Activated T-cell treated with anti-CD3 and anti-CD28 coated beads, Interleukin-2, amount 50 U/mL, for 24 hours (primary cell): ENCODE results near the gene CHRM4.
A peak's percentile ranks its signal among the peaks of the same experiment; 100 is the strongest.

Source experiments
- DNase-seq: peaks from one replicate; pipeline ENCODE4 v3.0.0-alpha.2; 2020
- H3K27ac Mint-ChIP-seq: 2 replicates; pipeline ENCODE4 v1.8.0; 2020; ENCODE audit warnings: mild to moderate bottlenecking, mixed read lengths
- H3K27me3 Mint-ChIP-seq: 2 replicates; pipeline ENCODE4 v1.8.0; 2020; ENCODE audit warnings: mixed read lengths
- H3K36me3 Mint-ChIP-seq: 2 replicates; pipeline ENCODE4 v1.8.0; 2020; ENCODE audit warnings: low read depth, mixed read lengths
- H3K4me1 Mint-ChIP-seq: 2 replicates; pipeline ENCODE4 v1.8.0; 2020; ENCODE audit warnings: low read depth, mixed read lengths
- H3K4me3 Mint-ChIP-seq: 2 replicates; pipeline ENCODE4 v1.8.0; 2020; ENCODE audit warnings: mild to moderate bottlenecking, moderate library complexity, mixed read lengths
- H3K9me3 Mint-ChIP-seq: 2 replicates; pipeline ENCODE4 v1.8.0; 2020; ENCODE audit warnings: mixed read lengths

Gene CHRM4

GRCh38 chr11:46346886-46347636, 44.5 kb downstream of the CHRM4 start, which contains the start of gene DGKZ:
DGKZ (plus strand) TSS chr11:46347463; CDS start chr11:46347660, 197 bp downstream.
- Mint-ChIP-seq H3K27ac (peak within 1 kb of the TSS; percentile 92), H3K4me3 (peak within 1 kb of the TSS; percentile 84), H3K36me3 (peaks cover 40% of the 10 kb centered on the region), H3K9me3 (no peaks in the 10 kb centered on the region), H3K27me3 (no peaks in the 10 kb centered on the region), H3K4me1 (peaks cover 80% of the 10 kb centered on the region)
- peak; percentile 96 for DNase-seq

DNA sequence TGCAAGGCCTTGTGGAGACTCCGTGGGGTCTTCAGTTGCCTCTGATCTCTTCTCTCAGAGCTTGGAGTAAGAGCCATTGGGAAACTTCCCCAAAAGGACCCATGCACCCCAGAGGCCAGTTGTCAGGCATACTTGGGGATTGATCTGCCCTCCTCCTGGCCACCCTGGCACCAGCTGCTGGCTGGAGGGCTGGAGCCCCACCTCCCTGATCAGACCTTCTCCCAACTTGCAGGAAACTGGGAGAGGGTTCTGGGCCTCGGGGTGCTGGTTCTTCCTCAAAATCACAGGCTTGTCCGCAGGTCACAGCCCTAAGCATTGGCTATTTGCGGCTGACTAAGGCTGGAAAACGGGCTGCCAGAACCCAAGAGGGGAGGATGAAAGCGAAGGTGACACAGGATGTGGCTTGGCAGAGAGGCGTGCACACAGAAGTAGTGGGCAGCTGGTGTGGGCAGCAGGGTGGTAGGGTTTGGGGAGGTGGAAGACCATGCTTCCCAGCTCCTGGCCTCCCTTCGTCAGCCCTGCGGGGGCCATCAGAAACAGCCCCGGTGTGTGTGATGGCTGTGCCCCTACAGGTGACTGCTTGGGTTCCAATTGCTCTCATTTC, 45.6 kb downstream of the CHRM4 start:
- peak overlapping the region; percentile 85 for H3K27ac Mint-ChIP-seq
- peaks cover 80% of the 10 kb centered on the region for H3K4me1 Mint-ChIP-seq
- no peaks in the 10 kb centered on the region for H3K27me3 Mint-ChIP-seq
- peaks cover 29% of the 10 kb centered on the region for H3K36me3 Mint-ChIP-seq
- peak; percentile 58 for DNase-seq
- no peaks in the 10 kb centered on the region for H3K9me3 Mint-ChIP-seq
- H3K4me3 Mint-ChIP-seq, result peak overlapping the region; percentile 69

- peaks cover 73% of the 10 kb centered on the region for H3K4me1 Mint-ChIP-seq
These were observed 46.4 kb downstream of the CHRM4 start for GRCh38 chr11:46345131-46345597.

DNA sequence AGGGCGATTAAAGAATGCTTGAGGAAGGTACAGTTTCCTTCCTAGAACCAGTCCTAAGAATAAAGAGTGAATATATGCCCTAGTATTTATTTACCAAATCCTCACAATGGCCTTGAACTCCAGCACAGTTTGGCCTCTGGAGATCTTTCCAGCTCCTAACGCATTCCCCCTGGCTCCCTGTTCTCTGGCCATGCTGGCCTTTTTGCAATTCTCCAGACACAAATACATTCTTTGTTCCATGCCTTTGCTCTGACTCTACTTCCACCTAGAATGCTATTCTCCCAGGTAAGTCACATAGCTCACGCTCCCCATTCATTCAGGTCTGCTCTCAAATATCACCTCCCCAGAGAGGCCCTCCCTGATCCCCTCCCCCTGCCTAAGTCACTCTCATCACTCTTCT, 48.1 kb downstream of the CHRM4 start:
- Mint-ChIP-seq H3K27ac (no peak overlapping the region), H3K4me3 (no peak overlapping the region), H3K27me3 (no peaks in the 10 kb centered on the region), H3K4me1 (peaks cover 72% of the 10 kb centered on the region), H3K36me3 (peaks cover 7% of the 10 kb centered on the region), H3K9me3 (no peaks in the 10 kb centered on the region)
- no peak for DNase-seq

More at GRCh38 chr11:46345131-46345597, 46.4 kb downstream of the CHRM4 start:
- Mint-ChIP-seq H3K4me3 (peak overlapping the region; percentile 69), H3K9me3 (no peaks in the 10 kb centered on the region), H3K36me3 (peaks cover 22% of the 10 kb centered on the region), H3K27ac (peak overlapping the region; percentile 78), H3K27me3 (no peaks in the 10 kb centered on the region)
- DNase-seq, result peak; percentile 47

DNA sequence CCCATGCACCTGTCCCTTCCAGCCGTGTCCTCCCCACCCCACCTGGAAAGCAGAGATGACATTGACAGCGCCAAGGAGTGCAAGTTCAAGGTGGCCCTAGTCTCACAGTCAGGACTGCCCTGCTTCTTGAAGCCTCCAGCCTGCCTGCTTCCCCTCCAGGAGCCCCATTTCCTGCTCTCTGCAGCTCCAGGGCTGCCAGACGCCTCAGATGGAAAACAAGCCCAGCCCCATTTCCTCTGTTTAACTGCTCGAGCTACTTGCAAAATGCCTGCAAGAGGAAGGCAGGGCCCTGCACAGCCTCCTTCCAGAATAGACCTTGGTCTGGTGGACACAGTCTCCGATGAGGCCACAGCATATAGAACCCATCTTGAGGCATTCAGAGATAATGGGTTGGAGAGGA, 49.3 kb downstream of the CHRM4 start:
- Mint-ChIP-seq H3K27ac (peak overlapping the region; percentile 41), H3K4me1 (peaks cover 81% of the 10 kb centered on the region), H3K36me3 (no peaks in the 10 kb centered on the region), H3K4me3 (no peak overlapping the region), H3K27me3 (no peaks in the 10 kb centered on the region), H3K9me3 (no peaks in the 10 kb centered on the region)
- no peak for DNase-seq

DNA sequence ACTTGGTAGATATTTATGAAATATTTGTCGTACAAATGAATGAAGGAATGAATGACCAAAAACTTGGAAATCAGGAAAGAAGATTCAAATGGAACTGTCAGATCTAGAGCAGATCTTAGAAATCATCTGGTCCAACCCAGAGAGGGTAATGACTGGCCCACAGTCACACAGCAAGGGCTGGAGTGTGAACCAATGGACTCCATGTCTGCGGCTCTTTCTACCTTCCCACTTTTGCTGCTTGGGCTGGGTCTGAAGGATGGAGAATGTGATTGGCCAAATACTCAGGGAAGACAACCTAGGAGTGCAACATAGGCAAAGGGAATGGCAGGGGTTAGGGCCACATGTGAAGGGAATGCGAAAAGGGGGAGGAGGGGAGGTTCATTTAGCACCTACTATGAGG, 50.1 kb downstream of the CHRM4 start:
- DNase-seq, result no peak
- Mint-ChIP-seq H3K36me3 (no peaks in the 10 kb centered on the region), H3K27me3 (no peaks in the 10 kb centered on the region), H3K9me3 (no peaks in the 10 kb centered on the region), H3K4me1 (peaks cover 81% of the 10 kb centered on the region), H3K27ac (no peak overlapping the region), H3K4me3 (no peak overlapping the region)

GRCh38 chr11:46339816-46340215, 51.8 kb downstream of the CHRM4 start:
- Mint-ChIP-seq H3K27me3 (no peaks in the 10 kb centered on the region), H3K4me1 (peaks cover 75% of the 10 kb centered on the region), H3K36me3 (no peaks in the 10 kb centered on the region), H3K27ac (no peak overlapping the region), H3K4me3 (no peak overlapping the region), H3K9me3 (no peaks in the 10 kb centered on the region)
- DNase-seq, result no peak

DNA sequence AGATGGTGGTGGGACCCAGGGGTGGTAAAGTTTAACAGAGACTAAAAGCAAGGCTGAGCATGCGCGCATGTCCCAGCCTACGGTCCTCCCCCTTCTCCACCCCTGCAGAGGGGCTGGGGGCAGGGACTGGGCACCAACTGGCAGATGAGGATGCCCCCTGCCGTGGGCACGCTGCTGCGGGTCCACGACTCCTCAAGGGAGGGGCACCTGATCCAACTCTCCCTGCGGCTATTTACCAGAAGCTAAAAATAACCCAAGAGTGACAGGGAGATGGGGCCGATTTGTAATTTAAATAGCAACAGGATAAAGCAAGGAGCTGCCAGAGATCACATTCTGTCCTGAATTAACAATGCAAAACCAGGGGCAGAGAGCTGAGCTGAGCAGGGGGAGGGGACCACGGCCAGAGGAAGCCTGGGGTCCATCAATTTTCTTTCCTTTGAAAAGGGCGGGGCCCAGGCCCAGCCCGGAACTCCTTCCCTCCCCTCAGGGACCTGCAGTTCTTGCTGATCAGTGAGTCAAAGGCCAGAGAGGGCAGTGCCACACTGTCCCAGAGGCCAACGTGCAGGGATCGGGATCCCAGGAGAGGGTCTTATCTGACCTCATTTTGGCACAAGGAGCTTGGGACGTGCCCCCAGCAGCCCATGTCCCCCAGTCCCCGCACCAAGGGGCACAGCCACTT, 52.4 kb downstream of the CHRM4 start:
- peaks cover 78% of the 10 kb centered on the region for H3K4me1 Mint-ChIP-seq
- no peak overlapping the region for H3K4me3 Mint-ChIP-seq
- no peak for DNase-seq
- H3K27me3 Mint-ChIP-seq, result no peaks in the 10 kb centered on the region
- H3K36me3 Mint-ChIP-seq, result no peaks in the 10 kb centered on the region
- H3K27ac Mint-ChIP-seq, result peak overlapping the region; percentile 79
- no peaks in the 10 kb centered on the region for H3K9me3 Mint-ChIP-seq

GRCh38 chr11:46338636-46338987, 53.0 kb downstream of the CHRM4 start:
- Mint-ChIP-seq H3K27ac (peak overlapping the region; percentile 79), H3K27me3 (no peaks in the 10 kb centered on the region), H3K9me3 (no peaks in the 10 kb centered on the region), H3K36me3 (no peaks in the 10 kb centered on the region), H3K4me1 (peaks cover 76% of the 10 kb centered on the region), H3K4me3 (no peak overlapping the region)
- no peak for DNase-seq

- Mint-ChIP-seq H3K36me3 (no peaks in the 10 kb centered on the region), H3K4me1 (peaks cover 73% of the 10 kb centered on the region), H3K4me3 (no peak overlapping the region), H3K27me3 (no peaks in the 10 kb centered on the region), H3K9me3 (no peaks in the 10 kb centered on the region), H3K27ac (peak overlapping the region; percentile 2)
- DNase-seq, result no peak
These were observed 53.8 kb downstream of the CHRM4 start for GRCh38 chr11:46337626-46338345.

- H3K4me1 Mint-ChIP-seq, result peaks cover 71% of the 10 kb centered on the region
- no peaks in the 10 kb centered on the region for H3K27me3 Mint-ChIP-seq
- no peak overlapping the region for H3K4me3 Mint-ChIP-seq
- DNase-seq, result no peak
- no peaks in the 10 kb centered on the region for H3K9me3 Mint-ChIP-seq
- H3K36me3 Mint-ChIP-seq, result no peaks in the 10 kb centered on the region
- no peak overlapping the region for H3K27ac Mint-ChIP-seq
These were observed 54.9 kb downstream of the CHRM4 start for GRCh38 chr11:46336563-46337180.

GRCh38 chr11:46335890-46336562, 55.5 kb downstream of the CHRM4 start:
- peak overlapping the region; percentile 66 for H3K27ac Mint-ChIP-seq
- H3K36me3 Mint-ChIP-seq, result no peaks in the 10 kb centered on the region
- no peak overlapping the region for H3K4me3 Mint-ChIP-seq
- DNase-seq, result no peak
- no peaks in the 10 kb centered on the region for H3K9me3 Mint-ChIP-seq
- H3K27me3 Mint-ChIP-seq, result no peaks in the 10 kb centered on the region
- peaks cover 71% of the 10 kb centered on the region for H3K4me1 Mint-ChIP-seq

DNA sequence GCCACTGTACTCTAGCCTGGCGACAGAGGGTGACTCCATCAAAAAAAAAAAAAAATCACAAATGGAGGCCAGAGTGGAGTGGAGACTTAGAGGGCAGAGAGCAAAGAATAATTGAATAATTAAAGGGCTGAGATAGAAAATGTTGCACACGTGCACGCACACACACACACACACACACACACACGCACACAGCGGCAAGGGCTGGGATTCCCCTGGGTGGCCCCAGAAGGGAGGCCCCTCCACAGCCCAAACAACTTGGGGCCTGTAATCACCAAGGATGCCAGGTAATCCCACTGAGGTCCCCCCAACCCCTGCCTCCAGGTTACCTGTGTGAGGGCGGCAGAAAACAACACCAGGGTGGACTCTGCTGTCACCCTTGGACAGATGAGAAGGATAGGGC, 56.3 kb downstream of the CHRM4 start:
- no peak overlapping the region for H3K4me3 Mint-ChIP-seq

More for the DNA sequence above, 56.3 kb downstream of the CHRM4 start:
- Mint-ChIP-seq H3K4me1 (peaks cover 78% of the 10 kb centered on the region), H3K27ac (peak overlapping the region; percentile 73), H3K36me3 (no peaks in the 10 kb centered on the region), H3K27me3 (no peaks in the 10 kb centered on the region), H3K9me3 (no peaks in the 10 kb centered on the region)
- no peak for DNase-seq
